HepG2 (cell line): ENCODE measurements around the gene STEAP1B. TPM values are rescaled to one million over a fixed set of nuclear protein-coding genes. Genes with fewer than 3 reads are reported as not detected.

Source experiments
- GABPA ChIP-seq, 2 experiments: IDR thresholded peaks; 2 replicates each; pipeline ENCODE4 v1.6.1; 2011 to 2016; ENCODE audit warnings: low read depth in 2 of 2, low read length in 1 of 2, missing biosample characterization in 1 of 2, missing genetic modification characterization in 1 of 2
- HOMEZ ChIP-seq: IDR thresholded peaks from 2 replicates; pipeline ENCODE4 v1.6.1; 2016; ENCODE audit warnings: low read depth
- PRDM15 ChIP-seq: sonication (generic); formaldehyde crosslinking; IDR thresholded peaks from 2 replicates; pipeline ENCODE4 v1.4.0; 2020; ENCODE audit warnings: missing genetic modification reagents
- RAD51 ChIP-seq: fragments of 450-650 bp; IDR thresholded peaks from 2 replicates; pipeline ENCODE4 v1.6.1; 2016; ENCODE audit warnings: borderline replicate concordance
- SOX5 ChIP-seq: IDR thresholded peaks from 2 replicates; pipeline ENCODE4 v1.6.1; 2016; ENCODE audit warnings: borderline replicate concordance
- SSRP1 ChIP-seq: IDR thresholded peaks from 2 replicates; pipeline ENCODE4 v1.6.1; 2016; ENCODE audit warnings: control low read depth
- ZBTB43 ChIP-seq: sonication (generic); formaldehyde crosslinking; conservative IDR thresholded peaks from 2 replicates; pipeline ENCODE4 v1.4.0; 2020; ENCODE audit warnings: missing genetic modification reagents
- ZFP36L2 ChIP-seq: sonication (generic); formaldehyde crosslinking; IDR thresholded peaks from 2 replicates; pipeline ENCODE4 v1.4.0; 2020; ENCODE audit warnings: missing genetic modification reagents
- ZNF160 ChIP-seq: sonication (generic); formaldehyde crosslinking; IDR thresholded peaks from 2 replicates; pipeline ENCODE4 v1.8.0; 2022; ENCODE audit warnings: mild to moderate bottlenecking, inconsistent platforms, missing genetic modification reagents
- ZNF407 ChIP-seq: sonication (generic); formaldehyde crosslinking; IDR thresholded peaks from one replicate; pipeline ENCODE4 v1.5.1; 2020; ENCODE audit warnings: mild to moderate bottlenecking, missing genetic modification reagents; ENCODE audit errors: not compliant biosample characterization
- ZNF564 ChIP-seq: sonication (generic); formaldehyde crosslinking; IDR thresholded peaks from 2 replicates; pipeline ENCODE4 v1.8.1; 2023; ENCODE audit warnings: mild to moderate bottlenecking, missing genetic modification reagents
- ZNF629 ChIP-seq: sonication (generic); formaldehyde crosslinking; conservative IDR thresholded peaks from 2 replicates; pipeline ENCODE4 v1.5.0; 2020; ENCODE audit warnings: missing genetic modification reagents
- ZNF709 ChIP-seq: sonication (generic); formaldehyde crosslinking; IDR thresholded peaks from 2 replicates; pipeline ENCODE4 v1.5.0; 2020; ENCODE audit warnings: mild to moderate bottlenecking, missing genetic modification reagents
- polyA plus RNA-seq, 8 experiments: library from polyadenylated mRNA; depleted of rRNA in 3 of 8; stranded (reverse) in 7 of 8; unstranded in 1 of 8; fragments of >200 nt; fragmentation: Illumina TruSeq in 4 of 8; extraction: Trizol in 4 of 8; gene quantifications; 2 replicates each; pipeline versions ENCODE4 v1.2.1 to v1.2.3, GENCODE V29; 2011 to 2016; ENCODE audit warnings: low read depth in 4 of 8, missing spikeins in 1 of 8, mixed read lengths in 1 of 8; ENCODE audit not compliant: insufficient read depth in 1 of 8
- total RNA-seq, 5 experiments: library from RNA; depleted of rRNA; stranded (reverse); fragments of >200 nt; fragmentation: Illumina TruSeq; extraction: Trizol; gene quantifications; 2 replicates each; pipeline ENCODE4 v1.2.3, GENCODE V29; 2016; ENCODE audit warnings: low read depth in 1 of 5

STEAP1B gene
- total and polyA plus RNA-seq, 2 of the 13 experiments (the other 11 are each of a cell fraction or from before 2014, with no cell fraction given): not detected

GRCh38 chr7:22442187-22442881, 57.7 kb downstream of the STEAP1B start (continued):
- TF ChIP-seq ZNF407: no peak
- TF ChIP-seq ZBTB43 (CRISPR knock-in tag): peak; percentile 89
- TF ChIP-seq ZNF564 (CRISPR knock-in tag): no peak
- peak; percentile 47; the same call in 1 of the 2 replicates for TF ChIP-seq ZNF160 (CRISPR knock-in tag)
- no peak; the same call in 1 of the 2 replicates for TF ChIP-seq SSRP1
- no peak for TF ChIP-seq GABPA (IDR thresholded peaks at IDR 0.05; ENCODE audit: low read depth, low read length)
- no peak; the same call in none of the 2 replicates for TF ChIP-seq GABPA (CRISPR knock-in tag; IDR thresholded peaks at IDR 0.05; ENCODE audit: low read depth)
- peak; percentile 60; the same call in 1 of the 2 replicates for TF ChIP-seq PRDM15 (CRISPR knock-in tag)
- peak; percentile 96 for TF ChIP-seq SOX5 (CRISPR knock-in tag)
- TF ChIP-seq ZFP36L2 (CRISPR knock-in tag): no peak
- peak; percentile 96 for TF ChIP-seq HOMEZ (CRISPR knock-in tag)
- TF ChIP-seq ZNF709: 0 out of 2 replicates have a peak, but pooled peaks have one; percentile 58
- TF ChIP-seq ZNF629 (CRISPR knock-in tag): no peak; the same call in 1 of the 2 replicates
- TF ChIP-seq RAD51: no peak
